ENCODE data around the gene COL4A2.

COL4A2 gene

GRCh38 chr13:110297766-110298504 is 9.1 kb upstream of the COL4A2 start:
- WGBS, 2 donors (ENCODE audit: extremely low coverage in 2 of 2, insufficient read length in 2 of 2, insufficient replicate concordance in 1 of 2) = no CpG with 5 or more reads among the region's 12 CpGs
- Histone ChIP-seq H3K36me3 (replicated peaks in 1 of 2; ENCODE audit: control insufficient read depth in 2 of 2, insufficient read depth in 2 of 2, low read length in 2 of 2) (peaks cover 0 to 22% of the 10 kb centered on the region in 2 donors), H3K18ac (ENCODE audit: low read length) (no peak overlapping the region), H3K4ac (ENCODE audit: low read length) (no peak overlapping the region), H3K23ac (ENCODE audit: low read depth, low read length, poor library complexity) (no peak overlapping the region), H3K27ac (replicated peaks; ENCODE audit: low read length) (no peak overlapping the region), H4K91ac (ENCODE audit: low read depth, low read length, poor library complexity) (no peak overlapping the region), H3K4me1 (ENCODE audit: control insufficient read depth in 2 of 2, insufficient read depth in 1 of 2, low read depth in 1 of 2, low read length in 2 of 2) (peaks cover 11 to 15% of the 10 kb centered on the region in 2 donors), H3K27me3 (ENCODE audit: control insufficient read depth in 3 of 3, insufficient read depth in 3 of 3, low read depth in 1 of 3, low read length in 3 of 3) (no peaks in the 10 kb centered on the region), H2AFZ (ENCODE audit: low read length) (no peak overlapping the region), H4K8ac (ENCODE audit: low read depth, low read length) (no peak overlapping the region), H2BK15ac (ENCODE audit: low read length) (no peak overlapping the region), H3K79me1 (ENCODE audit: low read depth, low read length) (peaks cover 4% of the 10 kb centered on the region), H2BK12ac (ENCODE audit: low read length) (no peak overlapping the region), H3K14ac (ENCODE audit: low read length) (no peak overlapping the region), H3K4me3 (ENCODE audit: low read length in 2 of 2) (no peak overlapping the region), H3K4me2 (ENCODE audit: insufficient read depth, low read length, poor library complexity, severe bottlenecking) (no peak overlapping the region), H2BK120ac (ENCODE audit: low read depth, low read length) (no peak overlapping the region), H2AK5ac (ENCODE audit: low read depth, low read length) (no peak overlapping the region), H3K9me3 (replicated peaks in 1 of 2; ENCODE audit: control insufficient read depth in 2 of 2, insufficient read depth in 1 of 2, low read depth in 1 of 2, low read length in 2 of 2) (peaks cover 0 to 7% of the 10 kb centered on the region in 2 donors), H3K9ac (ENCODE audit: low read depth, low read length, poor library complexity) (no peak overlapping the region), H2BK5ac (ENCODE audit: low read length) (no peak overlapping the region)
- DNase-seq (ENCODE audit: low spot score) = no peak

- Histone ChIP-seq H3K14ac (ENCODE audit: low read length) (no peak overlapping the region), H3K4me2 (ENCODE audit: insufficient read depth, low read length, poor library complexity, severe bottlenecking) (no peak overlapping the region), H2BK15ac (ENCODE audit: low read length) (no peak overlapping the region), H3K9ac (ENCODE audit: low read depth, low read length, poor library complexity) (no peak overlapping the region), H2BK12ac (ENCODE audit: low read length) (no peak overlapping the region), H3K36me3 (replicated peaks in 1 of 2; ENCODE audit: control insufficient read depth in 2 of 2, insufficient read depth in 2 of 2, low read length in 2 of 2) (peaks cover 2 to 26% of the 10 kb centered on the region in 2 donors), H4K91ac (ENCODE audit: low read depth, low read length, poor library complexity) (no peak overlapping the region), H3K18ac (ENCODE audit: low read length) (peak overlapping the region; percentile 9), H2AK5ac (ENCODE audit: low read depth, low read length) (peak overlapping the region; percentile 7), H4K8ac (ENCODE audit: low read depth, low read length) (no peak overlapping the region), H2AFZ (ENCODE audit: low read length) (no peak overlapping the region), H3K23ac (ENCODE audit: low read depth, low read length, poor library complexity) (no peak overlapping the region), H3K27ac (replicated peaks; ENCODE audit: low read length) (no peak overlapping the region), H3K4me3 (ENCODE audit: low read length in 2 of 2) (no peak overlapping the region), H3K9me3 (replicated peaks in 1 of 2; ENCODE audit: control insufficient read depth in 2 of 2, insufficient read depth in 1 of 2, low read depth in 1 of 2, low read length in 2 of 2) (peaks cover 0 to 7% of the 10 kb centered on the region in 2 donors), H3K4ac (ENCODE audit: low read length) (peak overlapping the region; percentile 54), H3K79me1 (ENCODE audit: low read depth, low read length) (peaks cover 2% of the 10 kb centered on the region), H2BK5ac (ENCODE audit: low read length) (no peak overlapping the region), H3K27me3 (ENCODE audit: control insufficient read depth in 3 of 3, insufficient read depth in 3 of 3, low read depth in 1 of 3, low read length in 3 of 3) (no peaks in the 10 kb centered on the region), H3K4me1 (ENCODE audit: control insufficient read depth in 2 of 2, insufficient read depth in 1 of 2, low read depth in 1 of 2, low read length in 2 of 2) (peaks cover 11 to 15% of the 10 kb centered on the region in 2 donors), H2BK120ac (ENCODE audit: low read depth, low read length) (no peak overlapping the region)
- no CpG with 5 or more reads among the region's 33 CpGs for WGBS, 2 donors (ENCODE audit: extremely low coverage in 2 of 2, insufficient read length in 2 of 2, insufficient replicate concordance in 1 of 2)
- no peak for DNase-seq (ENCODE audit: low spot score)
Observed at GRCh38 chr13:110298505-110299282, 8.4 kb upstream of the COL4A2 start.

- no peak overlapping the region for H2BK12ac ChIP-seq (ENCODE audit: low read length)
- no peak overlapping the region for H3K27ac ChIP-seq (replicated peaks; ENCODE audit: low read length)
- peak overlapping the region; percentile 7 for H2AK5ac ChIP-seq (ENCODE audit: low read depth, low read length)
- no peaks in the 10 kb centered on the region for H3K27me3 ChIP-seq (ENCODE audit: control insufficient read depth in 3 of 3, insufficient read depth in 3 of 3, low read depth in 1 of 3, low read length in 3 of 3)
- H3K14ac ChIP-seq (ENCODE audit: low read length) = no peak overlapping the region
- H4K91ac ChIP-seq (ENCODE audit: low read depth, low read length, poor library complexity) = no peak overlapping the region
- no peak for DNase-seq (ENCODE audit: low spot score)
- H2AFZ ChIP-seq (ENCODE audit: low read length) = no peak overlapping the region
- H3K18ac ChIP-seq (ENCODE audit: low read length) = no peak overlapping the region
- no peak overlapping the region for H3K23ac ChIP-seq (ENCODE audit: low read depth, low read length, poor library complexity)
- no peak overlapping the region for H2BK15ac ChIP-seq (ENCODE audit: low read length)
- no peaks in the 10 kb centered on the region for H3K79me1 ChIP-seq (ENCODE audit: low read depth, low read length)
- no CpG with 5 or more reads among the region's 10 CpGs for WGBS, 2 donors (ENCODE audit: extremely low coverage in 2 of 2, insufficient read length in 2 of 2, insufficient replicate concordance in 1 of 2)
- H3K36me3 ChIP-seq (replicated peaks in 1 of 2; ENCODE audit: control insufficient read depth in 2 of 2, insufficient read depth in 2 of 2, low read length in 2 of 2) = peaks cover 2 to 33% of the 10 kb centered on the region in 2 donors
- H3K9ac ChIP-seq (ENCODE audit: low read depth, low read length, poor library complexity) = no peak overlapping the region
- H2BK120ac ChIP-seq (ENCODE audit: low read depth, low read length) = no peak overlapping the region
- H2BK5ac ChIP-seq (ENCODE audit: low read length) = no peak overlapping the region
- no peak overlapping the region for H3K4ac ChIP-seq (ENCODE audit: low read length)
- no peak overlapping the region for H3K4me3 ChIP-seq (ENCODE audit: low read length in 2 of 2)
- peaks cover 0 to 7% of the 10 kb centered on the region in 2 donors for H3K9me3 ChIP-seq (replicated peaks in 1 of 2; ENCODE audit: control insufficient read depth in 2 of 2, insufficient read depth in 1 of 2, low read depth in 1 of 2, low read length in 2 of 2)
- H4K8ac ChIP-seq (ENCODE audit: low read depth, low read length) = no peak overlapping the region
- H3K4me1 ChIP-seq (ENCODE audit: control insufficient read depth in 2 of 2, insufficient read depth in 1 of 2, low read depth in 1 of 2, low read length in 2 of 2) = peaks cover 11 to 15% of the 10 kb centered on the region in 2 donors
- no peak overlapping the region for H3K4me2 ChIP-seq (ENCODE audit: insufficient read depth, low read length, poor library complexity, severe bottlenecking)
Observed at GRCh38 chr13:110299283-110299840, 7.7 kb upstream of the COL4A2 start.
